Measurements from ENCODE around the gene TNN.
"Not testable (repeated sequence)": the region's sequence is repeated elsewhere in the genome, so short reads cannot be mapped to it uniquely, and the experiment has no call there.

TNN gene

DNA sequence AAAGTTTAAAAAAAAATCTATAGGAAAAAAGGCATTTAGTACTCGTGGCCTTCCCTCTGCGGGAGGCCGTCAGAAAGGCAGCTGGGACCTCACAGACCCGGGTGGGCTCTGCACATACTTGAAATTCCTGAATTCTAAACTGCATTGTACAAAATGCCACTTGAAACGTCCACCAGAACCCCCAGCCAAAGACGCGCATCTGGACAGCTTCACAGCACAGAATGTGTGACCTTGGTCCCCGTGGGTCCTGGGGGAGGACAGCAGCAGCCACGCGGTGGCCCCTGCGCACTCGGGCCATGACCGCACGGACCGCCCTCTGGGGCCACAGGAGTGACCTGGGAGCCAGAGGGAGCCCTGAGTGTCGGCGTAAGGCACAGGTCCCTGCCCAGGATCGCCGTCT lies 23.8 kb upstream of the TNN start:
- in situ Hi-C loops (cut with MboI; ENCODE audit: low sequenced_read_pairs, unreplicated experiment), result no loop called here
- TF ChIP-seq, protein P1, sequence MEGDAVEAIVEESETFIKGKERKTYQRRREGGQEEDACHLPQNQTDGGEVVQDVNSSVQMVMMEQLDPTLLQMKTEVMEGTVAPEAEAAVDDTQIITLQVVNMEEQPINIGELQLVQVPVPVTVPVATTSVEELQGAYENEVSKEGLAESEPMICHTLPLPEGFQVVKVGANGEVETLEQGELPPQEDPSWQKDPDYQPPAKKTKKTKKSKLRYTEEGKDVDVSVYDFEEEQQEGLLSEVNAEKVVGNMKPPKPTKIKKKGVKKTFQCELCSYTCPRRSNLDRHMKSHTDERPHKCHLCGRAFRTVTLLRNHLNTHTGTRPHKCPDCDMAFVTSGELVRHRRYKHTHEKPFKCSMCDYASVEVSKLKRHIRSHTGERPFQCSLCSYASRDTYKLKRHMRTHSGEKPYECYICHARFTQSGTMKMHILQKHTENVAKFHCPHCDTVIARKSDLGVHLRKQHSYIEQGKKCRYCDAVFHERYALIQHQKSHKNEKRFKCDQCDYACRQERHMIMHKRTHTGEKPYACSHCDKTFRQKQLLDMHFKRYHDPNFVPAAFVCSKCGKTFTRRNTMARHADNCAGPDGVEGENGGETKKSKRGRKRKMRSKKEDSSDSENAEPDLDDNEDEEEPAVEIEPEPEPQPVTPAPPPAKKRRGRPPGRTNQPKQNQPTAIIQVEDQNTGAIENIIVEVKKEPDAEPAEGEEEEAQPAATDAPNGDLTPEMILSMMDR (IDR thresholded peaks at IDR 0.05; ENCODE audit: borderline replicate concordance, control extremely low read depth, extremely low read depth, insufficient read depth, missing control alignments), result no peak
- DNase-seq (ENCODE audit: low spot score), result no peak

DNA sequence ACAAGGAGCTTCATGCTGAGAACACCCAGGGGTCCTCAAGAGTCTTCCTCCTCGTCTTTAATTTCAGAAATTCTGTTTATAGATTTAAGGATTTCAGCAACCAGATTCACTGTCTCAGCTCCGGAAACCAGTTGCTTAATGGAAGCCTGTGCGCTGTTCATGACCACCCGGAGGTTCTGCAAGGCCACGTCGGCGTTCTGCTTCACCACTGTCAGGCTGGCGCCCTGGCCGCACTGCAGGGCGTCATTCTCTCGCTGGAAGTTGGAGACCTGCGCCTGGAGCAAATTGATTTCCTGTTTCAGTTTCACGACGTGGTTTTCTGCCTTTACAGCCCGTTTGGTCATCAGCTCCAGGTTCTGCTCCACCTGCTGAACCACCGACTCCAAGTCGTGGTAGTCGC lies 23.0 kb upstream of the TNN start:
- DNase-seq (ENCODE audit: low spot score); in situ Hi-C loops (cut with MboI; ENCODE audit: low sequenced_read_pairs, unreplicated experiment): not testable (repeated sequence)

DNA sequence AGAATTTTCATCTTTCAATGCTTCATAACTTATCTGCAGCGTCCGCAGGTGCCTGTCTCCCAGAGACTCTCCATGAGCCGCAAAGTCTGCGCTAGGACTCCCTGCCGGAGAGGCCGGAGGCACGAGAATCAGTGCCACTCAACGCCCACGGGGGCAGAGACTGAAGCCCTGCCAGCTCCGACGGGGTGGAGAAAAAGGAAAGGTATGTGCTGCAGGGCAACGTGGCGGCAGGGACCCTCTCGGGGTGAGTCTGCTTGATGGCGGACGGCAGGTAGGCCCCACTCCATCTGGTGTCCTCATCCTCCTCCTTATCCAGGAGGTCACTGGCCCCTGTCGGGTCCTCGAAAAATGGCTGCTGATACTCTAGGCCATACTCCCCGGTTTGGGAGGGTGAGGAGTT lies 22.5 kb upstream of the TNN start:
- in situ Hi-C loops (cut with MboI; ENCODE audit: low sequenced_read_pairs, unreplicated experiment), result no loop called here
- TF ChIP-seq, protein P1 (IDR thresholded peaks at IDR 0.05; ENCODE audit: borderline replicate concordance, control extremely low read depth, extremely low read depth, insufficient read depth, missing control alignments), result no peak
- DNase-seq (ENCODE audit: low spot score), result no peak

DNA sequence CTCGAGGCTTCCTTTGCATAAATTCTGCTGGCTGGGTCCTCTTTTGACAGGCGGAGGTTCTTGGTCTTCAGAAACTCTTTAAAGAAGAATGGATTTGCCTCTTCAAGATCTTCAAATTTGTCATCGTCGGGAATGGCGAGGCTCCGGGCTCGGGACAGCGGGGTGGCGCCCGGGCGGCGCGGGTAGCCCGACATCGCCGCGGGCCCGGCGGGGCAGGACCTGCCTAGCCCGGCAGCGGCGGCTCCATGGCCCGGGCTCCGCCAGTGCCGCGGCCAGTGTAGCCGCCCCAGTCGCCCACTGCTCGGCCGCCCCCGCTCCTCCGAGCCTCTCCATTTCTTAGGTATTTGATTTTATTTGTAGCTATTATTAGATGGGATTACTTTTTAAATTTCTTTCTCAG lies 22.1 kb upstream of the TNN start:
- no peak for DNase-seq (ENCODE audit: low spot score)
- in situ Hi-C loops (cut with MboI; ENCODE audit: low sequenced_read_pairs, unreplicated experiment), result no loop called here

DNA sequence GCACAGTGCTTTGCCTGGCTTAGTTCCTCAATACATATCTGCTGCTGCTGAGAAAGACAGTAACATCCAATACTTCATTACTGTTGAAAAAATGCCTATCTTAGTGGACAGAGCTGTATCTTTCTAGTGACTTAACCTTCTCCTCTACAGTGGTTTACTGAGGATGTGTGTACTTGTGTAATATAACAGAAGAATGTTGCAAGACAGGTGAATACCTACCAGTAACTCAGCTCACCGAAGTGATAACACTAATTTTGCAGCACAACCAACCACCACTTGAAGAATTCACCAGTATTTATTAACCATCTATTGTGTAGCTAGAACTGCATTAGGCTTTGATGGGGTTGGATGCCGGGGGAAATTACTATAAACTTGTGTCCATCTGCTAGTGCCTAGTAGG lies 16.6 kb upstream of the TNN start:
- no peak for DNase-seq (ENCODE audit: low spot score)
- TF ChIP-seq, protein P1 (IDR thresholded peaks at IDR 0.05; ENCODE audit: borderline replicate concordance, control extremely low read depth, extremely low read depth, insufficient read depth, missing control alignments), result no peak
- in situ Hi-C loops (cut with MboI; ENCODE audit: low sequenced_read_pairs, unreplicated experiment), result no loop called here

More for the DNA sequence above, 22.1 kb upstream of the TNN start:
- TF ChIP-seq, protein P1 (IDR thresholded peaks at IDR 0.05; ENCODE audit: borderline replicate concordance, control extremely low read depth, extremely low read depth, insufficient read depth, missing control alignments), result no peak

DNA sequence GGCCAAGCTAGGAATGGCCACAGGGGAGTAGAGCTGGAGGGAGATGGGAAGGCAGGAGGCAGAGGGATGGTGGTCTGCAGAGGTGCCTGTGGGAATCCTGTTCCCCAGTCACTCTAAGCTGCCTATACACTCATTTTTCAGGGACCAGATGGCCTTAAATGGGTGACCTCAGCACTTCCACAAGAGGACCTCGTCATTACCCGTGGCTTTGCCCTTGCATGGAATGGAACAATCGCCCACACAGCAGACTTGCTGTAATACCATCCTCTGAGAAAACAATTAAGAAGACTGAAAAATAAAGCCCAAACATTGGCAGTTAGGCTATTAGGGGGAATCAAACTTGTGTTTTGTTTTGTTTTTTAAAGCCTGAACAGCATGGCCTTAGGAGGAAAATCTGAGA lies 12.9 kb upstream of the TNN start:
- in situ Hi-C loops (cut with MboI; ENCODE audit: low sequenced_read_pairs, unreplicated experiment), result no loop called here
- no peak for DNase-seq (ENCODE audit: low spot score)
- TF ChIP-seq, protein P1 (IDR thresholded peaks at IDR 0.05; ENCODE audit: borderline replicate concordance, control extremely low read depth, extremely low read depth, insufficient read depth, missing control alignments), result no peak

DNA sequence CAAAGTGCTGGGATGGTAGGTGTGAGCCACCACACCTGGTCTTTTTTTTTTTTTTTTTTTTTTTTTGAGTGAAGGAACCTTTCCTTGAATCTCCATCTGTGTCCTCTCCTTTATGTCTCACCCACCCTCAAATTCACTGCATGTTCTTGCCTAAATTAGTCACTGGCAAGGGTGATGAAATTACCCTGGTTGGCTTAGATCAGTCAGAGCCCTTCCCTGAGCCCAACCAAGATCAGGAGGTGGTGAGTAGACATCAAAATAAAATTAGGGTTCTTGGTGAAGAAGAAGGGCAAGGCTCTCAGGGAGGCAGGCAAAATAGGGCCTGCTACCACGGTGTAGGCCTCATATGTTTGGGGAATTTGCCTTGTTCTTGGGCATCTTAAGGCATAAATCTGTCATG lies 5.3 kb upstream of the TNN start:
- DNase-seq (ENCODE audit: low spot score), result no peak
- TF ChIP-seq, protein P1 (IDR thresholded peaks at IDR 0.05; ENCODE audit: borderline replicate concordance, control extremely low read depth, extremely low read depth, insufficient read depth, missing control alignments), result no peak
- in situ Hi-C loops (cut with MboI; ENCODE audit: low sequenced_read_pairs, unreplicated experiment), result no loop called here
